Measurements from ENCODE around the gene SLC12A2. TPM values are rescaled to one million over a fixed set of nuclear protein-coding genes. Genes with fewer than 3 reads are reported as not detected.

The SLC12A2 gene
- total RNA-seq, result 59.2 and 64.8 TPM in 2 replicates

GRCh38 chr5:128083033-128083810 is at the start of gene SLC12A2:
Gene SLC12A2 (plus strand): TSS chr5:128083766. CDS start chr5:128083955, 189 bp downstream.

